HG03135 (cell line): Measurements from ENCODE around the gene OPCML.

Source experiments
- ATAC-seq: cut with Tn5 transposase; IDR thresholded peaks from one replicate; pipeline ENCODE4 v1.9.1; 2021; ENCODE audit warnings: mild to moderate bottlenecking, moderate library complexity; ENCODE audit not compliant: unreplicated experiment

The OPCML gene

DNA sequence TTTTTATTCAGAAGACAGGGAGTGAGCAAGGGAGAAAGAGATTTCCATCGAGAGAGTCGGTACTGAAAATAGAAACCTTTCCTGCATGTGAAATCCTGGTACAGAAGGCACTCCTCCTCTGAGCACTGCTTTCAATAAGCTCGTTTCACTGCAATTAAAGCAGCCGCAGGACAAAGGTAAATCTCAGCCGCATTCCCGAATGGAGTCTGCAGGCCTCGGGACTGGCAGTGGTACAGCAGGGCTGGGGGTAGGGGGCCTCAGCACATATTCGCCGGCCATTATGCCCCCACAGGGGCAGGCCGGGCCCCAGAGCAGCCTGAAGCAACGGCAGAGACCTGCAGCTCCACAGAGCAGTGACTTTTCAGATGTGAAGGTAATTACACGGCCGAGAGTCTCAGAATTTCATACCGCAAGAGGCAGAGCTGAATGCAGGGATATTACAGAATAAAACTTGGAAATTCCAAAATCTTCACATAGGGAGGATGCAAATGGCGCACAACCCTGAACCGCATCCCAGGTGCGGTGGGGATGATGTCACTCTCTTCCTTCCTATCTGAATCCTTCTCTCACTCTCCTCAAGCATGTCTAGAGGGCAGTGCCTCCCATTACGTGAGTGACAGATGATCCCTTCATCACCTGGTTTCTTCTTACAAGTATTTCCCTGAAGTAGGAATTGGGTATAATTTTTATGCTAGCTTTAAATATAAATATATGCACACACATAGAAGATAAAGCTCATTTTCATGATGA is 622.1 kb downstream of the OPCML start:
- no peak for ATAC-seq

- ATAC-seq = no peak
These were observed 623.2 kb downstream of the OPCML start for GRCh38 chr11:132909021-132909606.

DNA sequence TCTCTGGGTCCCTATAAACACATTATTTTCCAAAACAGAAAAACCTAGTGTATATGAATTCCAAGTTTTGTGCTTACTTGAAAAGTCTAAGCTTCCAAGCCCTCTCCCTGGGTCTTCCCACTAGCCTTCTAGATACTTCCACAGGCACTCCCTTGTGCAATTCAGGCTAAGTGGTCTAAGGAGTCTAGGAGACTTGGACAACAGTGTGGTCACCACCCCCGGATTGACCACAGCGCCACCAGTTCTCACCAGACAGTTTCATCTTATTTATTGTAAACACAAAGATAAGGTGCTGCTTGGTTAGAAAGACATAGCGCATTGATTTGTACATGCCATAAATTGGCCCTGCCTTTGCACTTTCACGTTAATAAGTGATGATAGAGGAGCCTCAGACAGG is 623.9 kb downstream of the OPCML start:
- no peak for ATAC-seq

DNA sequence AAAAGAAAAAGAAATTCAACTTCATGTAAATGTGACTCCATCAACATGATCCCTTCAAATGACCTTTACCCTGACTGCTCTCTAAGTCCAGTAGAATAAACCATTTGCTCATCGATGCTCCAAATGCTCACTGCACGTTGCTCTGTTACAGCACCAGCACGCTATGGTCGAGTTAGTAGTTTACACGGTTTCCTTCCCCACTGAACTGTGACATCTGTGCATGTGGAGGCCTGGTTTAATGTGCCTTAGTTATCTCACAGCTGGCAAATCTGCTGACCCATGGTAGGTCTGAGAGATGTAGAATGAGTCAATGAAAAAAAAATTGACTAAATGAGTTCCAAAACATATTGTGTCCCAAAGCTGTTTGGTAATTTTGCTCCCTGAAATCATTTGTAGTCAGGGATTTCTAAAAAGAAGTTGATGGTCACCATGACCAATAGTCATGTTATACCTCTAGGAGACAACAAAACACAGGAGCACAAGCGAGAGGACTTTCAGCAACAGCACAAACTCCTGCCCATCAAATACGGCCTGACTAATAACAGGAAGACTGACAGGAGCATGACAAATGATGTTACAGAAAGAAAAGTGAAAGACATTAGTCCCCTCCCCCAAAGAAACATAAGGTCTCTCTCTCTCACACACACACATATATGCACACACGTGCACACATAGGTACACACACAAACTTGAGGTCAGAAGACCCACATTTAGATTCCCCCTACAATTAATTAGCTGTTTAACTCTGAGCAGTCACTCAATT is 624.5 kb downstream of the OPCML start:
- ATAC-seq = no peak

GRCh38 chr11:132904607-132905006 is 627.7 kb downstream of the OPCML start:
- ATAC-seq = no peak

- no peak for ATAC-seq
These were observed 628.2 kb downstream of the OPCML start for GRCh38 chr11:132904091-132904490.

DNA sequence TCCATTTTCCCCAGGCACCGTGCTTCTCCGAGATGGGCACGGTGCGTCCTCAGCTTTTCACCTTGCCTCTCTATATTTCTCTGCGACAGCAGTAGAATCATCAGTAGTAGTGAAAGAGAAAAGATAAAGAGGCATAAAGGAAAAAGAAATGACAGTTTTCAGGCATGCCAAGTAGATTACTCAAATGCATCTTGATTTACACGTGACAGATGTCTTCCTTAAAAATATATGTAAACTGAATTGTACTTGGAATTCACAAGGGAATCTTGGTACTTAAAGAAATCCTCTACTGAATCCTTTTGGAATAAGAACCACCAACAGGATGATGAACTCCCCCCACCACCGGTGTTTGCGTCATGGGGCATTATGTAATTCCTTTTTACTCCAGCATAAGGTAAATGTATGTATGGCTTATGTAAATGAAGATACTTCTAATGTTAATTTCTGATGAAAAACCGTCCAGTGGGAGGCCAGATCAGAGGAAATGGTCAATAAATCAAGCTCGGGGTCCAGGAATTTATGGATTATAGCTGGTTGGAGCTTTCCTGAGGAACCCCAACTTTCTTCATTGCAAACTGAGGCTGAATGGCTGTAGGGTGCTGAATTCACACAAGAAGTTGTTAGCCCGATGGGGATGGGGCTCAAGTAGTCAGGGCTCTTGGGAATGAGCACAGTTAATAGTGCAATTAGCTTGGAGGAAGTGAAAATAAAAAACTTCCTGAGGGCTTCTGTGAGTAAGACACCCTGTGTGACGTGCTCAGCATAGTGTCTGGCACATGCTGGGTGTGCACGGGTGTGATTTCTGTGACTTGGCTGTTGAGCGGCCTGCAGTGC is 630.4 kb downstream of the OPCML start:
- no peak for ATAC-seq

GRCh38 chr11:132898676-132899075 is 633.6 kb downstream of the OPCML start:
- no peak for ATAC-seq

GRCh38 chr11:132898021-132898420 is 634.3 kb downstream of the OPCML start:
- no peak for ATAC-seq

- ATAC-seq = no peak
These were observed 637.0 kb downstream of the OPCML start for GRCh38 chr11:132895340-132895739.

DNA sequence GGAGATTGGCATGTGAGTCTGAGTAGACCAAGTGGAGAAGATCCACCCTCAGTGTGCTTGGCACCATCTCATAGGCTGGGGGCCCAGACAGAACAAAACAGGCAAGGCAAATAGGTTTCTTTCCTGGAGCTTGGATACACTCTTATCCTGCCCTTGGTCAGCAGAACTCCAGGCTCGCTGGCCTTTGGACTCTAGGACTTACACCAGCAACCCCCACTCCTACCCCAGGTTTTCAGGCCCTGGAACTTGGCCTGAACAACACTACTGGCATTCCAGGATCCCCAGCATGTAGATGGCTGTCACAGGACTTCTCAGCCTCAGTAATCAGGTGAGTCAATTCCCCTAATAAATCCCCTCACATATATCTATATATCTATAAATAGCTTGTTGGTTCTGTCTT is 637.7 kb downstream of the OPCML start:
- no peak for ATAC-seq

DNA sequence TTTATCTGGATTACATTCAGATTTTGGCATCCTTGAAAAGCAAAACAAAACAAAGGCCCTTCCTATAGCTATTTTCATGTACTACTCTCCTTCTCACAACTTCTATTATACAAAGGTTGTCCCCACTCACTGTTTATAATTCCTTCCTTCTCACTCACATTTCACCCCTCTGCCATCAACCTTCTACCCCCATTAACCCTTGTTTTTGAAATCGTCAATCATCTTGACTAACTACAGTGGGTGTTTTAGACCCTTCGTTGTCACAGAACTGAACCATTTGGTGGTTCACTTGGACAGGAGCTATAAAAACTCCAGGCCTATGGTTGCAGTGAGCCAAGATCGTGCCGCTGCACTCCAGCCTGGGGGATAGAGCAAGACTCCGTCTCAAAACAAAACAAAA is 639.4 kb downstream of the OPCML start:
- ATAC-seq = no peak

DNA sequence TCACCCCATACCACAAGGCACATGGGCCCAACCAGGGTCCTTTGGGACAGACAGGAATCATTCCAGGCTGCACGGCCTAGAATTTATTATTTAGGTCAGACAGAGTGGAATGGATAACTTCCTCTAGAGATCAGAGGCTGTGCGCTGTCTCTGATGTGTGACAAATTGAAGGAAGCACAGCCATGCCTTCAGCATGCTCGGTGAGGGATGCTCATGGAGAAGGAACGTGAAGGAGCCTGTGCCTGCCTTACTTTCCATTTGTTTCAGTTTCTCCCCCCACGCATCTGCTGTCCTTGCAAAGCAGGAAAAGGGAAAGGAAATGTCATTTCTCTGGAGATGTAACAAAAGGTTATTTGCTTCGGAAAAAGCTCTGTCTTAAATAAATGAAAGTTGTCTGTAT is 644.1 kb downstream of the OPCML start:
- no peak for ATAC-seq

DNA sequence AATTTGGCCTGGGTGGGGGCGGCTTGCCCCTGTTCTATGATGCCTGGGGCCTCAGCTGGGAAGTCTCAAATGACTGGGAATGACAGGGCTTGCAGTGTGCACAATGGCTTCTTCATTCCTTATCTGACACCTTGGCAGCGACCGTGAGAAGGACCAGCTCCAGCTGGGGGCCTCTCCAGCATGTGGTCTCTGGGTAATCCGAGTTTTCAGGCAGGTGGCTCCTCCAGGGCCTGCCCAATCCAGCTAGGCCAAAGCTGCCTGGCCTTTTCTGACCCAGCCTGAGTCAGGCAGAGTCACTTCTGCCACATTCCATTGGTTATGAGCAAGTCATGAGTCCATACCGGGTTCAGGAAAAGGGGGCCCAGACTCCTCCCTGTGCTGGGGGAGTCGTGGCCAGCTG is 646.0 kb downstream of the OPCML start:
- no peak for ATAC-seq

DNA sequence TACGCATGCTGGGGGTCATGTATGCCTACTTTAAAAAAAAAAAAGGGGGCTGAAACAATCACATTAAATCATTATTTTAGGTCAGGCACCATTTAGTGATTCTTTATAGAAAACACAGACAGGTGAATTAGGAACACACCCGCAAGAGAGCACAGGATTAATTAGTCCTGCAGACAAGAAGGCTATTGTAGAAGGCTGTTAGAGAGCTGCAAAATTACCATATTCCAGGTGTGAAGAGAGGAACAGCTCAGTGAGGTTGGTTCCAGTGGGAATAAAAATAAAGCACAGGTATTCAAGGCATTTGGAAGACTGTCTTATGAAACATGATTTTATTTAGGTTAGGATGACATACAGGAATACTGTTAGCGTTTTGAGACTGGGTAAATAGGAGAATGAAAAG is 649.1 kb downstream of the OPCML start:
- no peak for ATAC-seq

- no peak for ATAC-seq
These were observed 650.7 kb downstream of the OPCML start for GRCh38 chr11:132881622-132882021.

GRCh38 chr11:132878111-132878510 is 654.2 kb downstream of the OPCML start:
- ATAC-seq = no peak

- ATAC-seq = no peak
These were observed 655.6 kb downstream of the OPCML start for GRCh38 chr11:132876705-132877104.

GRCh38 chr11:132876239-132876638 is 656.1 kb downstream of the OPCML start:
- no peak for ATAC-seq

- no peak for ATAC-seq
These were observed 657.7 kb downstream of the OPCML start for GRCh38 chr11:132874638-132875037.

DNA sequence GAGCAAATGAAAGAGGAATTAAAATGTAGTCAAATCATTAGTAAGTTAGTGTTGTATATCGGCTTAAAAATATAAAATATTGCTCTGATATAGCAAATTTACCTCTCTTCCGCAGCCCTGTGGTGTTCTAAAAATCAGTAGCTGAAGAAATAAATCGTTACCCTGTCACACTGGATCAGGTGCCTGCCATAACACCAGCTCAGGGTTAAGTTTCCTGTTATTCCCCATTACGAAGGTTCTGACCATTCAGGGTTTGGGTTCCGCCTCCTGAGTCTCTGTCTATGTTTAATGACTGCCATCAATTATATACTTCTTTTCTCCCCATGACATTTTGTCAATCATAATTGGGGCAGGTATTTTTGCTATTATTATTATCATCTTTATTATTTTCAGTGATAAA is 658.5 kb downstream of the OPCML start:
- ATAC-seq = no peak
